Measurements from ENCODE around the gene ASTN2. TPM values are rescaled to one million over a fixed set of nuclear protein-coding genes. Genes with fewer than 3 reads are reported as not detected.

The ASTN2 gene
- total and polyA plus RNA-seq, 2 donors (not counting 3 experiments of a cell fraction or from before 2014, with no cell fraction given) = 1.0 to 1.9 TPM

GRCh38 chr9:116933251-116933650, 481.6 kb downstream of the ASTN2 start:
- FAIRE-seq (no peak), DNase-seq (ENCODE audit: low read depth, low spot score) (no peak)
- Histone ChIP-seq H3K4me3 (replicated peaks in 1 of 3; ENCODE audit: insufficient read depth in 1 of 3, low read depth in 1 of 3, low read length in 3 of 3) (no peak overlapping the region), H2AFZ (ENCODE audit: low read depth, low read length) (no peak overlapping the region), H3K36me3 (ENCODE audit: control insufficient read depth in 2 of 2, extremely low read depth in 1 of 2, insufficient read depth in 2 of 2, low read length in 2 of 2) (no peaks in the 10 kb centered on the region), H3K4me2 (ENCODE audit: insufficient read depth, low read length) (no peak overlapping the region), H3K27ac (ENCODE audit: insufficient read depth, low read depth, low read length) (no peak overlapping the region), H3K9me3 (replicated peaks; ENCODE audit: control insufficient read depth, insufficient read depth, low read length) (peaks cover 2% of the 10 kb centered on the region), H3K79me2 (ENCODE audit: control insufficient read depth, insufficient read depth, low read length) (no peaks in the 10 kb centered on the region), H3K27me3 (ENCODE audit: control insufficient read depth in 2 of 2, insufficient read depth in 2 of 2, low read length in 2 of 2) (no peaks in the 10 kb centered on the region), H3K9me1 (replicated peaks; ENCODE audit: control insufficient read depth, extremely low read depth, insufficient read depth, low read length) (no peaks in the 10 kb centered on the region), H4K20me1 (replicated peaks; ENCODE audit: control insufficient read depth, extremely low read depth, insufficient read depth, low read length) (no peaks in the 10 kb centered on the region), H3K4me1 (ENCODE audit: control insufficient read depth, extremely low read depth, insufficient read depth, low read length) (no peaks in the 10 kb centered on the region), H3K9ac (replicated peaks; ENCODE audit: extremely low read depth, insufficient read depth, low read length) (no peak overlapping the region)
- intact Hi-C loops (cut with micrococcal nuclease) (no loop called here), dilution Hi-C loops (cut with MboI; ENCODE audit: extremely low pct_ligation_motif_present, low sequenced_read_pairs) (no loop called here)
- TF ChIP-seq, protein P1, sequence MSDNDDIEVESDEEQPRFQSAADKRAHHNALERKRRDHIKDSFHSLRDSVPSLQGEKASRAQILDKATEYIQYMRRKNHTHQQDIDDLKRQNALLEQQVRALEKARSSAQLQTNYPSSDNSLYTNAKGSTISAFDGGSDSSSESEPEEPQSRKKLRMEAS (IDR thresholded peaks at IDR 0.05; ENCODE audit: insufficient read depth, insufficient read length) = no peak
- TF ChIP-seq POLR2AphosphoS5 (IDR thresholded peaks at IDR 0.05; ENCODE audit: insufficient read depth, low read depth, low read length) = no peak
- TF ChIP-seq EZH2 (IDR thresholded peaks at IDR 0.05; ENCODE audit: borderline replicate concordance, low read depth, low read length, severe bottlenecking) = no peak
- TF ChIP-seq POLR2A (IDR thresholded peaks at IDR 0.05; ENCODE audit: low read depth, low read length) = no peak
- TF ChIP-seq FOS (IDR thresholded peaks at IDR 0.05; ENCODE audit: borderline replicate concordance, insufficient read depth, low read length) = no peak
- TF ChIP-seq JUN (IDR thresholded peaks at IDR 0.05; ENCODE audit: borderline replicate concordance, insufficient read depth, insufficient read length, low read depth) = no peak
- TF ChIP-seq MYC (IDR thresholded peaks at IDR 0.05; ENCODE audit: low read depth, low read length) = no peak
- TF ChIP-seq GATA2 (IDR thresholded peaks at IDR 0.05; ENCODE audit: insufficient read depth, insufficient read length, low read depth, low read length) = no peak
- TF ChIP-seq, protein P2, sequence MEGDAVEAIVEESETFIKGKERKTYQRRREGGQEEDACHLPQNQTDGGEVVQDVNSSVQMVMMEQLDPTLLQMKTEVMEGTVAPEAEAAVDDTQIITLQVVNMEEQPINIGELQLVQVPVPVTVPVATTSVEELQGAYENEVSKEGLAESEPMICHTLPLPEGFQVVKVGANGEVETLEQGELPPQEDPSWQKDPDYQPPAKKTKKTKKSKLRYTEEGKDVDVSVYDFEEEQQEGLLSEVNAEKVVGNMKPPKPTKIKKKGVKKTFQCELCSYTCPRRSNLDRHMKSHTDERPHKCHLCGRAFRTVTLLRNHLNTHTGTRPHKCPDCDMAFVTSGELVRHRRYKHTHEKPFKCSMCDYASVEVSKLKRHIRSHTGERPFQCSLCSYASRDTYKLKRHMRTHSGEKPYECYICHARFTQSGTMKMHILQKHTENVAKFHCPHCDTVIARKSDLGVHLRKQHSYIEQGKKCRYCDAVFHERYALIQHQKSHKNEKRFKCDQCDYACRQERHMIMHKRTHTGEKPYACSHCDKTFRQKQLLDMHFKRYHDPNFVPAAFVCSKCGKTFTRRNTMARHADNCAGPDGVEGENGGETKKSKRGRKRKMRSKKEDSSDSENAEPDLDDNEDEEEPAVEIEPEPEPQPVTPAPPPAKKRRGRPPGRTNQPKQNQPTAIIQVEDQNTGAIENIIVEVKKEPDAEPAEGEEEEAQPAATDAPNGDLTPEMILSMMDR (IDR thresholded peaks at IDR 0.05; ENCODE audit: extremely low read depth in 1 of 2, insufficient read depth in 1 of 2, low read depth in 1 of 2, low read length in 2 of 2) = no peak
- POLR2A ChIA-PET = no interaction called here
- BruUV-seq (replicated peaks) = no TSS peak
- CTCF ChIA-PET = no interaction called here

Measured in endothelial cell of umbilical vein (primary cell).